HG02678 (cell line): ENCODE results near the gene ABCA1.
"Not testable (repeated sequence)": the region's sequence is repeated elsewhere in the genome, so short reads cannot be mapped to it uniquely, and the experiment has no call there.

ENCODE experiments used
- ATAC-seq: cut with Tn5 transposase; IDR thresholded peaks from one replicate; pipeline ENCODE4 v1.9.1; 2021; ENCODE audit warnings: mild to moderate bottlenecking, moderate library complexity; ENCODE audit not compliant: unreplicated experiment

The ABCA1 gene

GRCh38 chr9:104774831-104775573 lies 153.0 kb downstream of the ABCA1 start:
- peak; percentile 83 for ATAC-seq

- ATAC-seq: no peak
These were observed 153.8 kb downstream of the ABCA1 start for GRCh38 chr9:104774132-104774531.

- ATAC-seq: peak; percentile 35
These were observed 155.0 kb downstream of the ABCA1 start for GRCh38 chr9:104772714-104773510.

- ATAC-seq: peak; percentile 40
These were observed 158.3 kb downstream of the ABCA1 start for GRCh38 chr9:104769655-104770054.

GRCh38 chr9:104769029-104769428 lies 158.9 kb downstream of the ABCA1 start:
- ATAC-seq: not testable (repeated sequence)

DNA sequence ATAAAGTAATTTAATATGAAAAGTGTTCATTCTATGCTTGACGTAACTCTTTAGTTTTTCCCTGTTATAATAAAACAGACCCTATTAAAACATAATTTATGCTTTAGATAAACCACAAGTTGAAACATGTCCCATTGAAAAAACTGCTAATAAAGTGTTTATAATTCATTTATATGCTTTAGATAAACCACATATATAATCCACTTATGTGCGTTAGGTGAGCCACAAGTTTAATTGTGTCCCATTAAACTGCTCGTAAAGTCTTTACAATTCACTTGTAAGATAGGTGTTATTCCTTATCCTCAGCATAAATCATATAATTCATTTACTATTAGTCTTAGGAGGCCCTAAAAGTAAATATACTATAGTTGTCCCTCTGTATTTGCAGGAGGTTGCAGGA lies 160.4 kb downstream of the ABCA1 start:
- no peak for ATAC-seq

GRCh38 chr9:104766025-104766424 lies 161.9 kb downstream of the ABCA1 start:
- ATAC-seq: no peak

DNA sequence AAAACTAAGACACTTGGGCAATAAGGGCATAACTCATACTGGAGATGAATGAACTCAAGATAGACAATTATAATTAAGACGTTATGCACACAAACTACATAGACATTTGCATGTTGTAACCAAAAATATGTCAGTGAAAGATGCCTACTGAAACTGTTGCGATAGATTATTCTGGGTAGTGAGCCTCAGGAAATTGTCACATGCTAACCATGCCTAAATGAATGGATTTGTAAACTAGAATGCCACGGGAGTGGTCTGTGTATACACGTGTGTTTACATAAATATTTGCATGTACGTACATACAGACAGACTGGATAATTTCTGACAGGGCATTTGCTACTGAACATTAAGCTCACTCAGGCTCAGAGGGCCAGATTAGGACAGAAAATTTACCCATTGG lies 162.8 kb downstream of the ABCA1 start:
- peak; percentile 31 for ATAC-seq

- ATAC-seq: peak; percentile 39
These were observed 169.0 kb downstream of the ABCA1 start for GRCh38 chr9:104758974-104759373.

- ATAC-seq: peak; percentile 39
These were observed 177.7 kb downstream of the ABCA1 start for GRCh38 chr9:104750185-104750767.

DNA sequence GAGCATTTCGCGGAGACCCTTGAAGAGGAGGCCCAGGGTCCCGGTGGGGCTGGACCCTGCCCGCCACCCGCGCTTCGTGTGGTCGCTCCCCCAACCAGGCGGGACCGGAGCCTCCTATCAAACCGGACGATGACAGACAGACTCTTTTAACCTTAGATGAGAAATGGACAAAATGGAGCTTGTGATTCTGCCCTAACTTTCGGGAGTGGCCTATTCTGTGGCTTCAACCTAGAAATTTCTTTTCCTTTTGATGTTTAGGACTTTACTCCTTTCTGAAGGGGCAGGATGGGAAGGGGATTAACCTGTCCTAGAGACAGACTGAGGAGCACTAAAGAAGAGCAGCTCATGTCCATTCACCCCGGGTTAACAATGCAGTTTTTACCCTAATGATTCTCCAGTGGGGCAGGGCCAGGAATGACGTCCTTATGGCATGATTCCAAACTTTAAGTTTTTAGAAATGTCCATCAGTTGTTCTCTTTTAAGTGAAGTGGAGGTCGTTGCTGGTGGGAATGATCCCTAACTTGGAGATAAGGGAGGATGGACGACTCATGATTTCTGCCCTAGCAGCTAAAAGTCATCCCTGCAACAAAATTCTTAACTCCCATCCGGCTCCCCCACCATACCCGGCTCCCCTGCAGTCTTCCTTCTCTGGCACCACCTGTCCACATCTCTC lies 179.5 kb downstream of the ABCA1 start:
- ATAC-seq: peak; percentile 0

DNA sequence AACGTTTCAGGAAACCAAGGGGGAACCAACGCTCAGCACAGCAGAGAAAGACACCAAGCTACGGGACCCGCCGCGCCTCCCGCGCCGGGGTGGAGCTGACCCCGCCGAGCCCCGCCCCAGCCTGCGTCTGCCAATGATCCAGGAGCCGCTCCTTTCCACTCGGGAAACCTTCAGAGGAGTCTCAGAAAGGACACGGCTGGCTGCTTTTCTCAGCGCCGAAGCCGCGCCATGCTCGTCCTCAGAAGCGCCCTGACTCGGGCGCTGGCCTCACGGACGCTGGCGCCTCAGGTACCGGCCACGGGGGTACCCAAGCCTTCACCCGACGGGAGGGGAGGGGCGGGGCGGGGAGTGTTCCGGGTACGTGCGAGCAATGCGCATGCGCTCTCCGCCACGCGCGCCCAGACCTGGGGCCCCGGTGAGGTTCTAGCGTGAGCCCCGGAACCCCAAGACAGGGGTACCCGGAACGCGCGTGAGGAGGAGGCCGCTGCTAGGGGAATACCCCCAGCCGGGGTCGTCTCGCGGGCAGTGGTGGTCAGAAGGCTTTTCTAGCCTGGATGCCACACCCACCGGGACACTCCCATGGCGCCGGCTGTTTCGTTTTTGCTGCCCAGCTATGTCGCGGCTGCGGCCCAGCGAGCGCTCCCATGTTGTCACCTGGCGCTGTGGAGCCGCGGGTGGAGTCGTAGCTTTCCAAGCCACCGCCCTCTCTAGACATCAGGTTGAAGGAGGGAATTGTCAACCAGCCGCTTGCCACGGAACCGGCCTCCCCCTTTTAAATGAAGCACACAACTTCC lies 180.2 kb downstream of the ABCA1 start, which contains the start of gene NIPSNAP3A:
TSS of gene NIPSNAP3A (plus strand) at position 119 of the 794 bp plus-strand sequence. CDS start at position 229, 110 bp downstream.
- ATAC-seq: peak; percentile 85

DNA sequence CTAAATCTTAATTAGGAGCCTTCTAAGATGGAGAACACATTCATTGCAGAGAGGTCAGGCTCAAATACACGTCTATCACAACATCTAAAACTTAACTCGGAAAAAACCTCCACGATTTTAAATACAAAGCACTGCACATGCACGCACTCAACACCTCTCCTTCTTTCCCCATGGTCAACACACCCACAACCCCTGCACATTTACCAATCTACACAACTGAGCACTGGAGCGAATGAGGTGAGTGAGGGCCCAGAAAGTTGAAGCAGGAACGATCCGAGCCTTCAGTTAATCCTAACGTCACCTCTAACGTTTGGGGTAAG lies 180.8 kb downstream of the ABCA1 start:
- no peak for ATAC-seq

DNA sequence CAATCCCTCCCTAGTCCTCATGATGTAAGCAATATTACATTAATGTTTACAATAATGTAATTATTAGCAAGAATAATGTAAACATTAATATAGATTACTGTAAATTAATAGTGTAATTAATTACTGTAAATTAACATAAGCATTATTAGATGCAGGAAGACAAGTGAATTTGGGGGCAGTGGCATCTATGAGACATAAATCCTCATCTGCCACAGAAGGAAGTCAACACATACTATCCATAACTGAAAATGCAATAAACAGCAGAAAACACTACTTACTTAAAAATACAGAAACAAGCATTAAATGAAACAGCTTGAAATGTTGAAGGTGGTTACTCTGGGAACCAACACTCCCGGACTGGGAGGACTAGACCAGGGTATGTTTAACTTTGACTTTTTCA lies 181.2 kb downstream of the ABCA1 start:
- no peak for ATAC-seq

DNA sequence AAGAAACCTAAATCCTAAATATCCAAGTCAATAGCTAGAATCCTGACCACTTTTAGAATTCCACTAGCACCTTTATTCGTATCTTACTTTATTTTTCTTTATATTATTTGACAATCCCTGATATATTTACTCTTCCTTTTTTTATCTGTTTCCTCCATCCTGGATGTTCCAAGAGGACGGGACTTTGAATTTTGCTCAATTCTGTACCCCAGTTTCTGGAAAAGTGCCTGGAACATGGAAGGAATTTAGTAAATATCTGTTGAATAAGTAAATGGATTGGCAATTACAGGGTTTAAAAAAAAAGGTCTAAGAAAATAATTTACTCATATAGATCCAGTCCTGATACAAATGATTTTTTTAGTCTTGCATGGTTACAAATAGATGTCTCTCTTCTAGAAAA lies 181.7 kb downstream of the ABCA1 start:
- no peak for ATAC-seq

DNA sequence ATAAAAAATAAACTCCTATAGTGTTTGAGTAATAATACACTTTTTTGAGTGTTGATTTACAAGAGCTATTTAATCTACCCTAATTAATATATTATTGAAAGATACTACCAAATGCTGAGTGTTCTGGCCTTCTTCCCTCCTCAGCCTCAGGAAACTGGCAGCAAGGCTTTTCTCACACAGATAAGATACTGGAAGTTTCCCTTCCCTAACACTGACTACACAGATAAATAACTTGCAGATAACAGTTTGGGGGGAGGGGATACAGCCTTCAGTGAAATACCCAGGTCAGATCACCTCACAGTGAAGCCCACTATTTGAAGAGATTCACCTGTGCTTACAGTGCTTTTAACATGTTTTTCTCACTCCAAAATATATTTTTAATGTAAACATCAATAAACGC lies 182.1 kb downstream of the ABCA1 start:
- ATAC-seq: no peak

- peak; percentile 38 for ATAC-seq
These were observed 184.5 kb downstream of the ABCA1 start for GRCh38 chr9:104743376-104743985.

GRCh38 chr9:104740621-104741020 lies 187.3 kb downstream of the ABCA1 start:
- ATAC-seq: no peak

- no peak for ATAC-seq
These were observed 189.5 kb downstream of the ABCA1 start for GRCh38 chr9:104738452-104738851.
